HAP-1 (cell line): ENCODE results near the gene MMD2.

Source experiments
- DNase-seq, 2 experiments: peaks; one replicate each; pipeline ENCODE4 v3.0.0-alpha.2; 2016 to 2020; ENCODE audit warnings: low spot score in 2 of 2
- H3K27me3 ChIP-seq: fragments of 250-450 bp; sonication (Bioruptor Pico); 2 replicates; pipeline ENCODE4 v1.5.1; 2020; ENCODE audit warnings: low read depth, mild to moderate bottlenecking, moderate library complexity
- H3K36me3 ChIP-seq: fragments of 250-450 bp; sonication (Bioruptor Pico); replicated peaks from 2 replicates; pipeline ENCODE4 v1.5.1; 2020; ENCODE audit warnings: mild to moderate bottlenecking
- H3K4me1 ChIP-seq: fragments of 250-450 bp; sonication (Bioruptor Pico); 2 replicates; pipeline ENCODE4 v1.5.1; 2020; ENCODE audit warnings: mild to moderate bottlenecking
- H3K4me3 ChIP-seq: fragments of 250-450 bp; sonication (Bioruptor Pico); 2 replicates; pipeline ENCODE4 v1.5.1; 2020; ENCODE audit warnings: mild to moderate bottlenecking, moderate library complexity
- H3K9me3 ChIP-seq: fragments of 250-450 bp; sonication (Bioruptor Pico); 2 replicates; pipeline ENCODE4 v1.5.1; 2020; ENCODE audit warnings: mild to moderate bottlenecking, moderate library complexity
- in situ Hi-C: fragments of 300-500 bp; cut with MboI; formaldehyde crosslinking; loops from 3 replicates; pipeline ENCODE4 v1.14.3; 2020; ENCODE audit warnings: low sequenced_read_pairs, inconsistent platforms, mixed read lengths

Gene MMD2

DNA sequence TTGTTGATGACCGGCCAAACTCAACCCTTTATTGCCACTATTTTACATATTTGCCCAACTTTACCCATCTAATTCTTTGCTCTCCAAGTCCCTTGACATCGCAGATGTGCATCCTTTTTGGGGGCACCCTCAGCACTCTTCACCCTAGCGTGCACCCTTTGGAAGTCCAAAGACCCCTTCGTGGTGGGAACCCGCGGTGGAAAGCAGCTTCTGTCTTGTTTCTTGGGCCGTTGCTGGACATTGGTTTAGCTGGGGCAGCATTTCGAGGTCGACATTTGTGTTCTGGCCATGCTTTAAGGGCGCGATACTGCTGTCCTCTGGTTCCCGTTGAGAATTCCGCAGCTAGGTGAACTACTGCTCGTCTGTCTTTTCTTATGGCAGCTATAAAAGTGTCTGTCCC is 96.8 kb downstream of the MMD2 start:
- no peak for DNase-seq
- H3K4me1 ChIP-seq: no peaks in the 10 kb centered on the region
- in situ Hi-C loops: no loop called here
- H3K36me3 ChIP-seq: no peaks in the 10 kb centered on the region
- H3K4me3 ChIP-seq: no peak overlapping the region
- no peaks in the 10 kb centered on the region for H3K27me3 ChIP-seq
- no peaks in the 10 kb centered on the region for H3K9me3 ChIP-seq

DNA sequence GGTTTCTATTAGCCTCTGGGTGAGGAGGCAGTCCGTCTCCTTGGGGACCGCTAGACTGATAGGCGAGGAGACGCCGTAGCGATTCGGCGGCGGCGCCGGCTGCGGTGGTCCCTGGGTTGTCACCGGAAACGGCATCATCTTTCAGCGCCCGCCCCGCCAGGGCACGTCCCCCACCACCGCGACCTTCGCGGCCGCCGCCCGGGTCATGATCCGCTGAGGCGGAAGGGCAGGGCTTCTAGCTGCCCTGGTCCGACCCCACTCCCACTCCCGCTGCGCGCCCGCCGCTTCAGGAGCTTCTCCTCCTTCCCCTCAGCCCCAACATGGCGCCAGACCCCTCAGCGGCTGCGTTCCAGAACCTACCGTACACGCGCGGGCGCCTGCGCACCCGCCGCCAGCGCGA is 97.3 kb downstream of the MMD2 start, which contains the start of gene PAPOLB:
TSS of gene PAPOLB (minus strand) at position 358 of the 400 bp plus-strand sequence. CDS start at position 138, 220 bp downstream.
- no peak for DNase-seq
- Histone ChIP-seq H3K36me3 (no peaks in the 10 kb centered on the region), H3K27me3 (no peaks in the 10 kb centered on the region), H3K4me1 (no peaks in the 10 kb centered on the region), H3K4me3 (no peak within 1 kb of the TSS), H3K9me3 (no peaks in the 10 kb centered on the region)
- in situ Hi-C loops: no loop called here

DNA sequence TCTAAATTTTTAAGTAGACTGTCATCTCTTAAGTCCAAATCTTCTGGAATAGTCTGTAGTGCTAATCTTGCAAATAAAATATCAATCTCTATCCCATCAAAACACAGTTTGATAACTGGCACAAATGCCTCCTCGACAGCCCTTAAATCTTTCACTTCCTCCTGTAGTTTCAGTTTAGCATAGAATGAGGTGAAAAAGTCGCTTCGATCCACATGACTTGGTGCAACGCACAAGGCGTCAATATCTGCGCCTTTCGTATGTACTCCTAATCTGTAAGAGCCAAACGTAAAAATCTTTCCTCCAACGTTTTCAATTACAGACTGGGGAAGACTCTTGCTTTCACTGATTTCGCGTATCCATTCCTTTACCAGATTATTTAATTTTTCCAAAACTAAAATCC is 97.8 kb downstream of the MMD2 start:
- Histone ChIP-seq H3K36me3 (no peaks in the 10 kb centered on the region), H3K9me3 (no peaks in the 10 kb centered on the region), H3K4me1 (no peaks in the 10 kb centered on the region), H3K4me3 (no peak overlapping the region), H3K27me3 (no peaks in the 10 kb centered on the region)
- in situ Hi-C loops: no loop called here
- DNase-seq: no peak

DNA sequence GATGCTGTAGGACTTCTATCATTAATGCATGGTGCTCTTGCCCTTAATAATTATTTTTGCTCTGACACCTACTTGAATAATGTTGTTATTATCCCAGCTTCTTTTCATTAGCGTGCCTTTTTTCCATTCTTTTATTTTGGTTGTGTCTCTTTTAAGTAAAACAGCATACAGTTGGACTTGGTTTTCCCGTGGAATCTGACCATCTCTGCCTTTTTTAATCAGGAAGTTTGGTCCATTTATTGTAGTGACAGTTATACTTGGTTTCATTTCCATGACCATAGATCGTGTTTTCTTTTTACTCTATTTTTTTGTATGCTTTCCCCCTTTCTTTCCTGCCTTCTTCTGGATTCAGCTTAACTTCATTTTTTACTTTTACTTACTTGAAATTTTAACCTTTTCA is 101.8 kb downstream of the MMD2 start:
- Histone ChIP-seq H3K27me3 (no peaks in the 10 kb centered on the region), H3K9me3 (no peaks in the 10 kb centered on the region), H3K36me3 (no peaks in the 10 kb centered on the region), H3K4me1 (no peaks in the 10 kb centered on the region), H3K4me3 (no peak overlapping the region)
- in situ Hi-C loops: no loop called here
- no peak for DNase-seq

DNA sequence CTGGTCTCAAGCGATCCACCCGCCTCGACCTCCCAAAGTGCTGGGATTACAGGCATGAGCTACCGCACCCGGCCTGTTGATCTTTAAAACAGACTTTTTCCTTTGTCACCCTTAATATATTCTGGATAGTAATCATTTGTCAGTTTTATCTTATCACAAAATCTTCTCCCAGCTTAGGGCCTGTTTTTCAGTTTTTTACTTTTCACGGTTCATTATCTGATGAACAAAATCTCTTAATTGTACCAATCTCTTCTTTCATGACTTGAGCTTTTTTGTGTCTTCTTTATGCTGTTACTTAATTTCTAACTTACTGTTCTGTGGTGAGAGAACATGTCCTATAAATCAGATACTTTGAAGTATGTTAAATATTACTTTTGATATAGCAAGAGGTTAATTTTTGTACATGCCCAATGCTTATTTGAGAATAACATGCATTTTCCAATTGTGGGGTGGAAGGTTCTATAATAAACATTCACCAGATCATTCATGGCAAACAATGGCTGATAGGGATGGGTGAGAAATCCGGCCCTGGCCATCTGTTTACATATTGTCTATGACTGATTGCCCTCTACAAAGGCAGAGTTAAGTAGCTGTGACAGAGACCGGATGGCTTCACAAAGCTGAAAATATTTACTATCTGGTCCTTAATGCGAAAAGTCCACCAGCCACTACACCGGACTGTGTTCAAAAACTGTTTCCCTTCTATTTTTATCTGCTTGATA is 102.5 kb downstream of the MMD2 start:
- Histone ChIP-seq H3K36me3 (no peaks in the 10 kb centered on the region), H3K4me3 (no peak overlapping the region), H3K27me3 (no peaks in the 10 kb centered on the region), H3K9me3 (no peaks in the 10 kb centered on the region), H3K4me1 (no peaks in the 10 kb centered on the region)
- in situ Hi-C loops: no loop called here
- DNase-seq: no peak
